PC-9 (cell line): ENCODE measurements around the gene RYR3. TPM values are rescaled to one million over a fixed set of nuclear protein-coding genes. Genes with fewer than 3 reads are reported as not detected.

Experiments used
- BruUV-seq: library from RNA; stranded (reverse); fragments of 400-500 nt; replicated peaks from 2 replicates; lab custom pipeline; 2021; lab: Mats Ljungman, UMichigan
- CTCF ChIA-PET: fragments of 300-600 bp; sonication (Branson Sonifier 250); formaldehyde crosslinking; loops from one replicate; lab custom pipeline; 2022; ENCODE audit warnings: antibody characterized with exemption; lab: Charles Lee
- POLR2A ChIA-PET: fragments of 300-600 bp; sonication (Branson Sonifier 250); formaldehyde crosslinking; loops from one replicate; lab custom pipeline; 2022; ENCODE audit warnings: antibody characterized with exemption; ENCODE audit not compliant: unreplicated experiment; lab: Charles Lee
- DNase-seq, 2 experiments: peaks; one replicate each; pipeline versions ENCODE4 v3.0.0 to v3.0.0-alpha.2; 2015 to 2022; ENCODE audit warnings: mixed read lengths in 1 of 2
- H2AFZ ChIP-seq: fragments of 200-600 bp; sonication (generic); 2 replicates; pipeline ENCODE4 v1.8.1; 2017; ENCODE audit warnings: antibody characterized with exemption
- H3F3A ChIP-seq: fragments of 200-600 bp; sonication (generic); 2 replicates; pipeline ENCODE4 v1.8.1; 2017; ENCODE audit warnings: antibody characterized with exemption, mild to moderate bottlenecking, low read depth; ENCODE audit not compliant: insufficient read depth
- H3K27ac ChIP-seq: fragments of 200-600 bp; sonication (generic); 2 replicates; pipeline ENCODE4 v1.6.1; 2016; ENCODE audit warnings: mixed run types
- H3K27me3 ChIP-seq: fragments of 200-600 bp; sonication (generic); 2 replicates; pipeline ENCODE4 v1.6.1; 2016; ENCODE audit warnings: low read depth, mixed run types; ENCODE audit not compliant: insufficient read depth
- H3K36me3 ChIP-seq: fragments of 200-600 bp; sonication (generic); 2 replicates; pipeline ENCODE4 v1.6.1; 2016; ENCODE audit warnings: low read depth, mixed run types
- H3K4me1 ChIP-seq: fragments of 200-600 bp; sonication (generic); replicated peaks from 2 replicates; pipeline ENCODE4 v1.6.1; 2016; ENCODE audit warnings: mixed run types; ENCODE audit not compliant: insufficient read depth
- H3K4me2 ChIP-seq: fragments of 200-600 bp; sonication (generic); 2 replicates; pipeline ENCODE4 v1.6.1; 2017; ENCODE audit warnings: mixed run types
- H3K4me3 ChIP-seq: fragments of 200-600 bp; sonication (generic); 2 replicates; pipeline ENCODE4 v1.6.1; 2016; ENCODE audit warnings: mixed run types
- H3K79me2 ChIP-seq: fragments of 200-600 bp; sonication (generic); 2 replicates; pipeline ENCODE4 v1.6.1; 2017; ENCODE audit warnings: low read depth, mixed run types
- H3K9me2 ChIP-seq: fragments of 200-600 bp; sonication (generic); 2 replicates; pipeline ENCODE4 v1.8.1; 2017; ENCODE audit warnings: mild to moderate bottlenecking; ENCODE audit not compliant: insufficient read depth
- H3K9me3 ChIP-seq: fragments of 200-600 bp; sonication (generic); 2 replicates; pipeline ENCODE4 v1.8.1; 2016; ENCODE audit warnings: low read depth; ENCODE audit not compliant: insufficient read depth
- H4K20me1 ChIP-seq: fragments of 200-600 bp; sonication (generic); 2 replicates; pipeline ENCODE4 v1.8.1; 2017; ENCODE audit not compliant: insufficient read depth
- EZH2 ChIP-seq: fragments of 200-600 bp; sonication (generic); IDR thresholded peaks from 2 replicates; pipeline ENCODE4 v1.8.0; 2017; ENCODE audit warnings: antibody characterized with exemption, low read depth
- intact Hi-C: fragments of 100-400 bp; cut with micrococcal nuclease; formaldehyde crosslinking; loops from one replicate; pipeline ENCODE4 v1.10.0; 2022; ENCODE audit not compliant: unreplicated experiment
- total RNA-seq: library from RNA; stranded (reverse); gene quantifications from 2 replicates; pipeline ENCODE4 v1.2.3, GENCODE V29; 2021
- TF ChIP-seq, protein P1 (sequence below): fragments of 200-600 bp; sonication (generic); conservative IDR thresholded peaks from 2 replicates; pipeline ENCODE4 v1.6.1; 2017; ENCODE audit warnings: mixed run types, antibody characterized with exemption, mild to moderate bottlenecking, moderate library complexity

RYR3 gene
- total RNA-seq, 1 experiment from 2014 or later: 0.15 TPM

DNA sequence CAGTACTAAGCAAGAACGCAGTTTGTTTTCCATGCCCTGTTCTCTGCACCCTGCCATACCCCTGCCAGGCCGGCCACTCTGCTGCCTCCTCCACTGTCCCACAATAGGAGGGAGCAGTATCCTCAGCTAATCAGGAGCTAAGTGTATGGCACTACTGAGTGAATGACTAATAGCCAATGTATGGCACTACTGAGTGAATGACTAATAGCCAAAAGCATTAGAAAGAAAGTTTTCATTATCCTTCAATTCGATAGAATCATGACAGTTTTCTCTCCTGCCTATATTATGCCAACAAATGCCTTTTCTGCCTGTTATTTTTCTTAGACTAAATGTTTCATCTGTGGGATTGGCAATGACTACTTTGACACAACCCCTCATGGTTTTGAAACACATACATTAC lies 550.0 kb downstream of the RYR3 start:
- CTCF ChIA-PET: interaction anchor here (1.5 kb wide), 1 partner anchor 123 kb away, joined by 3 read pairs; no protein-coding TSS in a partner anchor
- peak; percentile 38 to 76 for DNase-seq
- intact Hi-C loops: loop anchor here (2.0 kb wide), 1 partner anchor 14 kb away; no protein-coding TSS in a partner anchor
- Histone ChIP-seq H3K27ac (peak overlapping the region; percentile 49), H4K20me1 (no peaks in the 10 kb centered on the region), H3K9me2 (no peaks in the 10 kb centered on the region), H3K79me2 (no peaks in the 10 kb centered on the region), H2AFZ (no peak overlapping the region), H3F3A (peaks cover 5% of the 10 kb centered on the region; the same call in 1 of the 2 replicates), H3K27me3 (no peaks in the 10 kb centered on the region), H3K4me3 (no peak overlapping the region), H3K4me2 (peak overlapping the region; percentile 29), H3K9me3 (no peaks in the 10 kb centered on the region), H3K36me3 (no peaks in the 10 kb centered on the region), H3K4me1 (peaks cover 29% of the 10 kb centered on the region)
- no TSS peak for BruUV-seq
- TF ChIP-seq, protein P1, sequence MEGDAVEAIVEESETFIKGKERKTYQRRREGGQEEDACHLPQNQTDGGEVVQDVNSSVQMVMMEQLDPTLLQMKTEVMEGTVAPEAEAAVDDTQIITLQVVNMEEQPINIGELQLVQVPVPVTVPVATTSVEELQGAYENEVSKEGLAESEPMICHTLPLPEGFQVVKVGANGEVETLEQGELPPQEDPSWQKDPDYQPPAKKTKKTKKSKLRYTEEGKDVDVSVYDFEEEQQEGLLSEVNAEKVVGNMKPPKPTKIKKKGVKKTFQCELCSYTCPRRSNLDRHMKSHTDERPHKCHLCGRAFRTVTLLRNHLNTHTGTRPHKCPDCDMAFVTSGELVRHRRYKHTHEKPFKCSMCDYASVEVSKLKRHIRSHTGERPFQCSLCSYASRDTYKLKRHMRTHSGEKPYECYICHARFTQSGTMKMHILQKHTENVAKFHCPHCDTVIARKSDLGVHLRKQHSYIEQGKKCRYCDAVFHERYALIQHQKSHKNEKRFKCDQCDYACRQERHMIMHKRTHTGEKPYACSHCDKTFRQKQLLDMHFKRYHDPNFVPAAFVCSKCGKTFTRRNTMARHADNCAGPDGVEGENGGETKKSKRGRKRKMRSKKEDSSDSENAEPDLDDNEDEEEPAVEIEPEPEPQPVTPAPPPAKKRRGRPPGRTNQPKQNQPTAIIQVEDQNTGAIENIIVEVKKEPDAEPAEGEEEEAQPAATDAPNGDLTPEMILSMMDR: no peak
- TF ChIP-seq EZH2: no peak
- POLR2A ChIA-PET: interaction anchor here (0.6 to 0.8 kb wide), 3 partner anchors 10 to 1014 kb away, joined by 4 to 6 read pairs (median 5); no protein-coding TSS in a partner anchor

- no peak for DNase-seq
- TF ChIP-seq, protein P1: no peak
- no peak for TF ChIP-seq EZH2
- no peak overlapping the region for H3K4me3 ChIP-seq
- ChIA-PET POLR2A (interaction anchor here (0.6 kb wide), 2 partner anchors 234 to 960 kb away, joined by 3 to 4 read pairs; no protein-coding TSS in a partner anchor), CTCF (no interaction called here)
- H3K27ac ChIP-seq: no peak overlapping the region
- no peaks in the 10 kb centered on the region for H3K79me2 ChIP-seq
- H3K4me1 ChIP-seq: peaks cover 36% of the 10 kb centered on the region
- H3K27me3 ChIP-seq: no peaks in the 10 kb centered on the region
- no peak overlapping the region for H2AFZ ChIP-seq
- H3K36me3 ChIP-seq: no peaks in the 10 kb centered on the region
- H4K20me1 ChIP-seq: no peaks in the 10 kb centered on the region
- intact Hi-C loops: no loop called here
- H3K9me2 ChIP-seq: no peaks in the 10 kb centered on the region
- no peak overlapping the region for H3K4me2 ChIP-seq
- H3K9me3 ChIP-seq: no peaks in the 10 kb centered on the region
- BruUV-seq: no TSS peak
- peaks cover 5% of the 10 kb centered on the region; the same call in 1 of the 2 replicates for H3F3A ChIP-seq
Measured at GRCh38 chr15:33864360-33865075, 553.8 kb downstream of the RYR3 start.

GRCh38 chr15:33865416-33865815 lies 554.6 kb downstream of the RYR3 start:
- intact Hi-C loops: no loop called here
- no peak overlapping the region for H3K27ac ChIP-seq
- no peaks in the 10 kb centered on the region for H3K79me2 ChIP-seq
- H3K4me2 ChIP-seq: no peak overlapping the region
- H2AFZ ChIP-seq: no peak overlapping the region
- peaks cover 5% of the 10 kb centered on the region; the same call in 1 of the 2 replicates for H3F3A ChIP-seq
- no peaks in the 10 kb centered on the region for H3K36me3 ChIP-seq
- peak in 1 of 2 experiments; percentile 39 for DNase-seq
- ChIA-PET CTCF (no interaction called here), POLR2A (interaction anchor here (0.6 kb wide), 1 partner anchor 635 kb away, joined by 11 read pairs; no protein-coding TSS in a partner anchor)
- no peaks in the 10 kb centered on the region for H4K20me1 ChIP-seq
- no peaks in the 10 kb centered on the region for H3K9me2 ChIP-seq
- BruUV-seq: no TSS peak
- peaks cover 27% of the 10 kb centered on the region for H3K4me1 ChIP-seq
- no peak for TF ChIP-seq EZH2
- TF ChIP-seq, protein P1: no peak
- H3K9me3 ChIP-seq: no peaks in the 10 kb centered on the region
- H3K27me3 ChIP-seq: no peaks in the 10 kb centered on the region
- no peak overlapping the region for H3K4me3 ChIP-seq
